Nephron progenitor cell (in vitro differentiated cells): ENCODE results near the gene COQ8B.

Experiments
- DNase-seq: peaks from one replicate; pipeline ENCODE4 v3.0.0; 2021
- H3K27ac Mint-ChIP-seq: 2 replicates; pipeline ENCODE4 v1.8.0; 2021; ENCODE audit warnings: mild to moderate bottlenecking, moderate library complexity, mixed read lengths
- H3K27me3 Mint-ChIP-seq: 2 replicates; pipeline ENCODE4 v1.8.0; 2021; ENCODE audit warnings: mild to moderate bottlenecking, low read depth, mixed read lengths; ENCODE audit not compliant: poor library complexity
- H3K36me3 Mint-ChIP-seq: 2 replicates; pipeline ENCODE4 v1.8.0; 2021; ENCODE audit warnings: low read depth, mixed read lengths
- H3K4me1 Mint-ChIP-seq: 2 replicates; pipeline ENCODE4 v1.8.0; 2021; ENCODE audit warnings: mixed read lengths
- H3K4me3 Mint-ChIP-seq: 2 replicates; pipeline ENCODE4 v1.8.0; 2021; ENCODE audit warnings: mild to moderate bottlenecking, moderate library complexity, mixed read lengths
- H3K9me3 Mint-ChIP-seq: 2 replicates; pipeline ENCODE4 v1.8.0; 2021; ENCODE audit warnings: mild to moderate bottlenecking, moderate library complexity, mixed read lengths
- CTCF ChIP-seq: fragments of 200-600 bp; sonication (generic); IDR thresholded peaks from 2 replicates; pipeline ENCODE4 v1.5.0; 2021; ENCODE audit warnings: antibody characterized with exemption

The COQ8B gene

GRCh38 chr19:40677156-40677555 is 39.5 kb downstream of the COQ8B start:
- H3K36me3 Mint-ChIP-seq: peaks cover 40% of the 10 kb centered on the region
- H3K4me3 Mint-ChIP-seq: no peak overlapping the region
- DNase-seq: no peak
- no peaks in the 10 kb centered on the region for H3K9me3 Mint-ChIP-seq
- H3K27me3 Mint-ChIP-seq: no peaks in the 10 kb centered on the region
- TF ChIP-seq CTCF: no peak
- no peak overlapping the region for H3K27ac Mint-ChIP-seq
- H3K4me1 Mint-ChIP-seq: no peaks in the 10 kb centered on the region

- Mint-ChIP-seq H3K27ac (no peak overlapping the region), H3K27me3 (no peaks in the 10 kb centered on the region), H3K4me3 (no peak overlapping the region), H3K4me1 (no peaks in the 10 kb centered on the region), H3K36me3 (peaks cover 48% of the 10 kb centered on the region), H3K9me3 (peaks cover 3% of the 10 kb centered on the region)
- TF ChIP-seq CTCF: no peak
- no peak for DNase-seq
Observed at GRCh38 chr19:40674291-40674690, 42.4 kb downstream of the COQ8B start.

- Mint-ChIP-seq H3K36me3 (peaks cover 50% of the 10 kb centered on the region), H3K4me1 (no peaks in the 10 kb centered on the region), H3K9me3 (peaks cover 3% of the 10 kb centered on the region), H3K4me3 (no peak overlapping the region), H3K27ac (no peak overlapping the region), H3K27me3 (no peaks in the 10 kb centered on the region)
- DNase-seq: no peak
- no peak for TF ChIP-seq CTCF
Observed at GRCh38 chr19:40673397-40673796, 43.3 kb downstream of the COQ8B start.

GRCh38 chr19:40672573-40673299 is 44.0 kb downstream of the COQ8B start:
- H3K27me3 Mint-ChIP-seq: no peaks in the 10 kb centered on the region
- no peaks in the 10 kb centered on the region for H3K4me1 Mint-ChIP-seq
- H3K27ac Mint-ChIP-seq: no peak overlapping the region
- H3K36me3 Mint-ChIP-seq: peaks cover 44% of the 10 kb centered on the region
- no peak overlapping the region for H3K4me3 Mint-ChIP-seq
- no peak for TF ChIP-seq CTCF
- no peak for DNase-seq
- H3K9me3 Mint-ChIP-seq: peaks cover 3% of the 10 kb centered on the region

- Mint-ChIP-seq H3K27me3 (no peaks in the 10 kb centered on the region), H3K9me3 (peaks cover 3% of the 10 kb centered on the region), H3K4me3 (no peak overlapping the region), H3K27ac (no peak overlapping the region), H3K36me3 (peaks cover 37% of the 10 kb centered on the region), H3K4me1 (no peaks in the 10 kb centered on the region)
- no peak for DNase-seq
- no peak for TF ChIP-seq CTCF
Observed at GRCh38 chr19:40672038-40672437, 44.6 kb downstream of the COQ8B start.

GRCh38 chr19:40671404-40671803 is 45.3 kb downstream of the COQ8B start:
- Mint-ChIP-seq H3K4me3 (no peak overlapping the region), H3K36me3 (peaks cover 34% of the 10 kb centered on the region), H3K4me1 (no peaks in the 10 kb centered on the region), H3K27me3 (no peaks in the 10 kb centered on the region), H3K9me3 (peaks cover 3% of the 10 kb centered on the region), H3K27ac (no peak overlapping the region)
- no peak for TF ChIP-seq CTCF
- DNase-seq: no peak
